ENCODE data around the gene MROH9. TPM values are rescaled to one million over a fixed set of nuclear protein-coding genes. Genes with fewer than 3 reads are reported as not detected.

MROH9 gene
- total RNA-seq, 1 experiment from 2014 or later, result not detected

GRCh38 chr1:171083222-171083621 lies 147.9 kb downstream of the MROH9 start:
- Histone ChIP-seq H3K4me3 (replicated peaks in 1 of 2; ENCODE audit: low read depth in 1 of 2, low read length in 2 of 2) (no peak overlapping the region), H4K20me1 (ENCODE audit: insufficient read depth) (no peaks in the 10 kb centered on the region), H2AFZ (ENCODE audit: low read depth, low read length, poor library complexity, severe bottlenecking) (no peak overlapping the region), H3K27ac (ENCODE audit: low read depth, low read length) (no peak overlapping the region), H3K27me3 (ENCODE audit: insufficient read depth, low read length) (no peaks in the 10 kb centered on the region), H3K9ac (ENCODE audit: low read length) (no peak overlapping the region), H3K9me3 (ENCODE audit: control insufficient read depth in 1 of 2, insufficient read depth in 1 of 2, low read depth in 1 of 2, low read length in 2 of 2) (no peaks in the 10 kb centered on the region), H3K4me2 (ENCODE audit: low read length) (no peak overlapping the region), H3K4me1 (ENCODE audit: control insufficient read depth in 1 of 2, insufficient read depth in 2 of 2, low read length in 2 of 2) (no peaks in the 10 kb centered on the region), H3K9me2 (ENCODE audit: insufficient read depth) (no peaks in the 10 kb centered on the region), H3K36me3 (ENCODE audit: control insufficient read depth in 1 of 2, insufficient read depth in 2 of 2, low read length in 2 of 2) (no peaks in the 10 kb centered on the region), H3K79me2 (ENCODE audit: insufficient read depth, low read length) (no peaks in the 10 kb centered on the region)
- ATAC-seq (no peak), DNase-seq (ENCODE audit: low read depth, low spot score) (no peak)
- ChIA-PET RAD21 (ENCODE audit: low non-redundant PET in 1 of 2, low total read pairs in 2 of 2, uncharacterized antibody in 2 of 2, unreplicated experiment in 2 of 2) (no interaction called here), POLR2A (no interaction called here), CTCF (no interaction called here)
- TF ChIP-seq EZH2 (IDR thresholded peaks at IDR 0.05), result no peak
- no peak for TF ChIP-seq POLR2AphosphoS5 (IDR thresholded peaks at IDR 0.05; ENCODE audit: low read depth, low read length)
- TF ChIP-seq SIN3A (IDR thresholded peaks at IDR 0.05; ENCODE audit: low read depth), result no peak
- BruUV-seq (replicated peaks), result no TSS peak
- intact Hi-C loops (cut with micrococcal nuclease), result loop anchor here (10.0 kb wide), 1 partner anchor 632 kb away; no protein-coding TSS in a partner anchor

DNA sequence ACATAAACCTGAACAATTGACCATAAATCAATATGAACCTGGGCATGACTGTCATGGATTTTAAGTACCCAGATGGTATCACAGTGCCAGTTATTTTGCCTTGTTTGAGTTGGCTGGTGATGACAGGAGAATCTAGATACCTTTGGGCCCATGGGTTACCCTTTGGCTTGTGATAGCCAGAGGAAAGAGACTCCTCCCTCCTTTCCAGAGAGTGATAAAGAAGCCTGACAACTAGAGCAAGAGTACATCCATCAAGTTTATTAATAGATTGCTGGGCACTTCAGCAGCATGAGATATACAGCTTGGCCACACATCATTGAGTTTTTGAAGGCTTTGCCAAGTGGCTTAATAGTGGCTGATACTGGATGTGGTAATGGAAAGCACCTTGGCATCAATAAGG lies 148.8 kb downstream of the MROH9 start:
- no peak overlapping the region for H3K9ac ChIP-seq (ENCODE audit: low read length)
- no peak overlapping the region for H3K4me3 ChIP-seq (replicated peaks in 1 of 2; ENCODE audit: low read depth in 1 of 2, low read length in 2 of 2)
- H3K9me3 ChIP-seq (ENCODE audit: control insufficient read depth in 1 of 2, insufficient read depth in 1 of 2, low read depth in 1 of 2, low read length in 2 of 2), result no peaks in the 10 kb centered on the region
- H3K79me2 ChIP-seq (ENCODE audit: insufficient read depth, low read length), result no peaks in the 10 kb centered on the region
- RAD21 ChIA-PET (ENCODE audit: low non-redundant PET in 1 of 2, low total read pairs in 2 of 2, uncharacterized antibody in 2 of 2, unreplicated experiment in 2 of 2), result no interaction called here
- H3K4me2 ChIP-seq (ENCODE audit: low read length), result no peak overlapping the region
- no peak overlapping the region for H2AFZ ChIP-seq (ENCODE audit: low read depth, low read length, poor library complexity, severe bottlenecking)
- intact Hi-C loops (cut with micrococcal nuclease), result loop anchor here (10.0 kb wide), 1 partner anchor 631 kb away; no protein-coding TSS in a partner anchor
- DNase-seq (ENCODE audit: low read depth, low spot score) (no peak), ATAC-seq (no peak)
- no peaks in the 10 kb centered on the region for H3K27me3 ChIP-seq (ENCODE audit: insufficient read depth, low read length)
- H4K20me1 ChIP-seq (ENCODE audit: insufficient read depth), result no peaks in the 10 kb centered on the region
- TF ChIP-seq SP1 (IDR thresholded peaks at IDR 0.05; ENCODE audit: low read depth) (no peak), EZH2 (IDR thresholded peaks at IDR 0.05) (no peak)
- TF ChIP-seq, protein P1, sequence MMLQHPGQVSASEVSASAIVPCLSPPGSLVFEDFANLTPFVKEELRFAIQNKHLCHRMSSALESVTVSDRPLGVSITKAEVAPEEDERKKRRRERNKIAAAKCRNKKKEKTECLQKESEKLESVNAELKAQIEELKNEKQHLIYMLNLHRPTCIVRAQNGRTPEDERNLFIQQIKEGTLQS (IDR thresholded peaks at IDR 0.05), result no peak
- BruUV-seq (replicated peaks), result no TSS peak
- H3K36me3 ChIP-seq (ENCODE audit: control insufficient read depth in 1 of 2, insufficient read depth in 2 of 2, low read length in 2 of 2), result no peaks in the 10 kb centered on the region
- no peaks in the 10 kb centered on the region for H3K9me2 ChIP-seq (ENCODE audit: insufficient read depth)
- POLR2A ChIA-PET, result no interaction called here
- no peaks in the 10 kb centered on the region for H3K4me1 ChIP-seq (ENCODE audit: control insufficient read depth in 1 of 2, insufficient read depth in 2 of 2, low read length in 2 of 2)
- CTCF ChIA-PET, result no interaction called here
- H3K27ac ChIP-seq (ENCODE audit: low read depth, low read length), result no peak overlapping the region

Measured in HCT116 (cell line).